AG04449 (cell line): Measurements from ENCODE around the gene OR4C5.
"Not testable (repeated sequence)": the region's sequence is repeated elsewhere in the genome, so short reads cannot be mapped to it uniquely, and the experiment has no call there.

Experiments
- CTCF ChIA-PET: fragments of 350-600 bp; formaldehyde crosslinking; extraction: SDS; loops from one replicate; lab custom pipeline; 2021; ENCODE audit warnings: antibody characterized with exemption; lab: Yijun Ruan, JAX
- POLR2A ChIA-PET: fragments of 400-600, 350-600 bp; formaldehyde crosslinking; extraction: SDS; loops from one replicate; lab custom pipeline; 2020; ENCODE audit warnings: antibody characterized with exemption, inconsistent platforms; lab: Yijun Ruan, JAX
- DNase-seq: peaks from one replicate; pipeline ENCODE4 v3.0.0-alpha.2; 2010; ENCODE audit warnings: low read depth, low spot score
- H3K4me3 ChIP-seq: 2 replicates; pipeline ENCODE4 v1.5.1; 2011; ENCODE audit warnings: low read depth, mild to moderate bottlenecking, control low read depth, low read length
- TF ChIP-seq, protein P1 (sequence below): IDR thresholded peaks from one replicate; pipeline ENCODE4 v1.5.1; 2011; ENCODE audit warnings: mild to moderate bottlenecking, moderate library complexity, low read length, control low read depth, inconsistent platforms; ENCODE audit not compliant: insufficient read depth; ENCODE audit errors: missing control alignments

Gene OR4C5

GRCh38 chr11:48366365-48366764 lies at the start of gene OR4C5:
Gene OR4C5, minus strand, starts transcription at chr11:48366465. Its CDS starts 0 bp downstream, at chr11:48366465.
- H3K4me3 ChIP-seq, result no peak within 1 kb of the TSS
- TF ChIP-seq, protein P1, sequence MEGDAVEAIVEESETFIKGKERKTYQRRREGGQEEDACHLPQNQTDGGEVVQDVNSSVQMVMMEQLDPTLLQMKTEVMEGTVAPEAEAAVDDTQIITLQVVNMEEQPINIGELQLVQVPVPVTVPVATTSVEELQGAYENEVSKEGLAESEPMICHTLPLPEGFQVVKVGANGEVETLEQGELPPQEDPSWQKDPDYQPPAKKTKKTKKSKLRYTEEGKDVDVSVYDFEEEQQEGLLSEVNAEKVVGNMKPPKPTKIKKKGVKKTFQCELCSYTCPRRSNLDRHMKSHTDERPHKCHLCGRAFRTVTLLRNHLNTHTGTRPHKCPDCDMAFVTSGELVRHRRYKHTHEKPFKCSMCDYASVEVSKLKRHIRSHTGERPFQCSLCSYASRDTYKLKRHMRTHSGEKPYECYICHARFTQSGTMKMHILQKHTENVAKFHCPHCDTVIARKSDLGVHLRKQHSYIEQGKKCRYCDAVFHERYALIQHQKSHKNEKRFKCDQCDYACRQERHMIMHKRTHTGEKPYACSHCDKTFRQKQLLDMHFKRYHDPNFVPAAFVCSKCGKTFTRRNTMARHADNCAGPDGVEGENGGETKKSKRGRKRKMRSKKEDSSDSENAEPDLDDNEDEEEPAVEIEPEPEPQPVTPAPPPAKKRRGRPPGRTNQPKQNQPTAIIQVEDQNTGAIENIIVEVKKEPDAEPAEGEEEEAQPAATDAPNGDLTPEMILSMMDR, result no peak
- ChIA-PET POLR2A (no interaction called here), CTCF (no interaction called here)
- no peak for DNase-seq

- no peak for DNase-seq
These were observed 18.4 kb upstream of the OR4C5 start for GRCh38 chr11:48384670-48385069.

DNA sequence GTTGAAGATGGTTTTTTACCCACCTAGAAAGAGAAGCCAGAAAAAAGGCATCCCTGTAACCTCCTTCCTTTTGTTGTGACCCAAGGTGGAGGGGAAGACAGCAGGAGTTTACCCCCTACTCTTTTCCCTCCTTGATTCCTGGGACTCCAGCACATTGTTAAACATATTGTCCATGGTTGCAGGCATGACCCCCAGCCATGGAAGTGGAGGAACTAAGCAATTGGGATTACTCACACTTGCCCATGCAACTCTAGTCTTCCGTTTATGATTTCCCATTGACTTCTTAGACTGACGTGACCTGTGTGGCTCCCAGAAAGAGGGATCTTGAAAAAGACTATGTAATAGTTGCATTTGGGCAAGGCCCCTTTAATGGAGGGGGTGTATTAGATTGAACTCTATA lies 17.9 kb upstream of the OR4C5 start:
- CTCF ChIA-PET, result not testable (repeated sequence)

More at GRCh38 chr11:48384670-48385069, 18.4 kb upstream of the OR4C5 start:
- CTCF ChIA-PET, result no interaction called here
- TF ChIP-seq, protein P1, result no peak
- no peak overlapping the region for H3K4me3 ChIP-seq
- POLR2A ChIA-PET, result no interaction called here

GRCh38 chr11:48361289-48361688 lies 5.0 kb downstream of the OR4C5 start:
- H3K4me3 ChIP-seq, DNase-seq, CTCF ChIA-PET, POLR2A ChIA-PET: not testable (repeated sequence)

More for the DNA sequence above, 17.9 kb upstream of the OR4C5 start:
- POLR2A ChIA-PET, DNase-seq, H3K4me3 ChIP-seq: not testable (repeated sequence)

DNA sequence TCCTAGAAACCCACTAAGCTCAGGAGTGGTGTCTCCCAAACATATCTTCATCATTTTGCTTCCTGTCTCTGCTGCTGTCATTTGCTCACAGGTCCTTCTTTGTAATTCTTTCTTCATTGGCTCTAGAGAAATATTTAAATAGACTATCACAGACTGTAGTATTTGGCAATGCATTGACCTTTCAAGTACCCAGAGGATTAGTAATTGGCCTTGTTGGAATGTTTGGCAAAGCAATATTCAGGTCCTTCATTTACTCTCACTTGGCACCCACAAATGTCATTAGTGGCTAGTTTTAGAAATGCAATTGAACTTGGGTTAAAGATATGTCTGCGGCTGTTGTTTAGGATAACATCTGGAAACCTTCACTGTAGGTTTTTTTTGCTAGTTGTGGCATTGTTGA lies 11.6 kb downstream of the OR4C5 start:
- H3K4me3 ChIP-seq, result no peak overlapping the region
- no peak for DNase-seq
- ChIA-PET POLR2A (no interaction called here), CTCF (no interaction called here)
- TF ChIP-seq, protein P1, result no peak

GRCh38 chr11:48354013-48354412 lies 12.3 kb downstream of the OR4C5 start:
- no peak overlapping the region for H3K4me3 ChIP-seq
- TF ChIP-seq, protein P1, result no peak
- DNase-seq, result no peak
- CTCF ChIA-PET, result no interaction called here
- POLR2A ChIA-PET, result no interaction called here

- CTCF ChIA-PET, H3K4me3 ChIP-seq, DNase-seq, POLR2A ChIA-PET: not testable (repeated sequence)
These were observed 20.0 kb downstream of the OR4C5 start for GRCh38 chr11:48346286-48346685.

- H3K4me3 ChIP-seq, DNase-seq, POLR2A ChIA-PET: not testable (repeated sequence)
- CTCF ChIA-PET, result interaction anchor here (1.0 kb wide), 1 partner anchor 35 kb away, joined by 4 read pairs; no protein-coding TSS in a partner anchor
These were observed 23.8 kb downstream of the OR4C5 start for GRCh38 chr11:48342505-48342904.
